Central memory CD4-positive, alpha-beta T cell (primary cell): ENCODE results near the gene MPV17.
"Not testable (repeated sequence)": the region's sequence is repeated elsewhere in the genome, so short reads cannot be mapped to it uniquely, and the experiment has no call there.

Experiments used
- DNase-seq: peaks from one replicate; pipeline ENCODE4 v3.0.0; 2022
- total RNA-seq, 3 experiments: gene quantifications; one replicate each; lab custom pipeline; 2026; lab: John Stamatoyannopoulos, UW

Gene MPV17, protein sequence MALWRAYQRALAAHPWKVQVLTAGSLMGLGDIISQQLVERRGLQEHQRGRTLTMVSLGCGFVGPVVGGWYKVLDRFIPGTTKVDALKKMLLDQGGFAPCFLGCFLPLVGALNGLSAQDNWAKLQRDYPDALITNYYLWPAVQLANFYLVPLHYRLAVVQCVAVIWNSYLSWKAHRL
- 26.2 to 42.2 (median 39.5) reads per million in 3 experiments for total RNA-seq

DNA sequence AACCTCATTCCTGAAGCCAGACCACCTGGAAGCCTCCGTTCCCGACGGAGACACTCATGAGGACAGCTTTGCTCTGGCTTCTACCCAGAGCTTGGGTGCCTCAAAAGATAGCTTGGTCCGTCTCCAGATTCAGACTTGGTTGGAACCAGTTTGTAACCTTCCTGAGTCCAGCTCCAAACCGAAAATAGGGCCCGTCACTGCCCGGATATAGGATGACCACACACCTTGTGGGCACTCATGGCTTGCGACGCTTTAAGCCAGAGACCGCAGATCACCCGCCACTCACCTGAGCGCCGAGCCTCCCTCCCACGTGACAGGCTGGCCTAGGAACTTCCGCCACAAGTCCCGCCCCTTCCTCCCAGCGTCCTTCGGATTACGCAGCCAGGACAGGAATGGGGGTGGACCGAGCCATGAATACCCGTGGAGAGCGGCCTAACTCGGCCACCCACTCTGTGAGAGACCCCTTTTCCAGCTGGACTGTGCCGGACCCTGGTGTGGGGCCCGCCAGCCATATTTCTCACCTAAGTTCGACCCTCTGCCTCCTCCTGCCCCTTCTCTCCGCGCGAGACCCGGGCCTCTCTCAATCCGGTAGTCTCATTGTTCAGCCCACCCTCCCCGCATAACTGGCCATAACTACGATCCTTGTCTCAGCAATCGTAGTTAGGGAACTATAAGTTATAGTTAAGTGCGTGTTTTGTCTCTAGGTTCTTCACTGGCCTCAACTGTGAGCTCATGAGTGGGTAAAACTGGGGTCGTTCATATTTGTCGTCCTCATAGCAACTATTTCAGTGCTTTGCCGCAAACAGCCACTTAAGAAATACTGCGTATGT, at the start of gene MPV17:
Gene MPV17, minus strand, starts transcription at position 332 of the 830 bp plus-strand sequence. CDS start 580 bp downstream, outside the sequence.
- peak; percentile 81 for DNase-seq

DNA sequence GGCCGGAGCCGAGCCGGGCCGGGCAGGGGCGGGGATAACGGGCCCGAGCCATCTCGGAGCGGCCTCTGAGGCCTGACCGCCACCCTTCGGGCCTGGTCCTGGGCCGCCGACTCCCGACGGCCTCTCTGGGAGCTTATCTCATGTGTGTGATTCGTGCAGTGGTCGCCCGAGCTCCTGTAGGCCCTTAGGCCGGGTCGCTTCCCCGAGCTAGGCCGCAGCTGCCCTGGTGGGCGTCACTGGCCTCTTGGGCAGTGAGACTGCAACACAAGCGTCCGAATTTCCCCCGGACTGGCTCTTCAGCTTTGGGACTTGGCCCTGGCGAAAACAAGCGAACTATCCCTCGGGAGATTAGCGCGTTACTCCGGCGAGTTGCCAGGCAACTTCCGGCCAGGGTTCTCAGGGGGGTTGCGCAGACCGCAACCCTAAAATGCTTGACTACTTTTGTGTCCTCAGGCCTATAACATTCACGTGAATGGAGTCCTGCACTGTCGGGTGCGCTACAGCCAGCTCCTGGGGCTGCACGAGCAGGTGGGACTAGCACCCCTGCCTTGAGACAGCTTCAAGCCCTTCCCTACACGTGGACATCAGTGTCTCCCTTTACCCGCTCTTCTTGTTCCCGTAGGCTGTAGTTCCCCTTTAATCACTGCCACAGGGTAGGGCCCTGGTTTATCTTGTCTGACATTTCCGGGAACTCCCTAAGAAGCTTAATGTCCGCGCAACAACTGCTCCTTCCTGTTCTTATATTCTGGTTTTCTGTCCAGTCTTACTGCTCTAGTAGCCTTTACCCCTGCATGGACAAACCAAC, 48.1 kb upstream of the MPV17 start:
- DNase-seq, result peak; percentile 15

DNA sequence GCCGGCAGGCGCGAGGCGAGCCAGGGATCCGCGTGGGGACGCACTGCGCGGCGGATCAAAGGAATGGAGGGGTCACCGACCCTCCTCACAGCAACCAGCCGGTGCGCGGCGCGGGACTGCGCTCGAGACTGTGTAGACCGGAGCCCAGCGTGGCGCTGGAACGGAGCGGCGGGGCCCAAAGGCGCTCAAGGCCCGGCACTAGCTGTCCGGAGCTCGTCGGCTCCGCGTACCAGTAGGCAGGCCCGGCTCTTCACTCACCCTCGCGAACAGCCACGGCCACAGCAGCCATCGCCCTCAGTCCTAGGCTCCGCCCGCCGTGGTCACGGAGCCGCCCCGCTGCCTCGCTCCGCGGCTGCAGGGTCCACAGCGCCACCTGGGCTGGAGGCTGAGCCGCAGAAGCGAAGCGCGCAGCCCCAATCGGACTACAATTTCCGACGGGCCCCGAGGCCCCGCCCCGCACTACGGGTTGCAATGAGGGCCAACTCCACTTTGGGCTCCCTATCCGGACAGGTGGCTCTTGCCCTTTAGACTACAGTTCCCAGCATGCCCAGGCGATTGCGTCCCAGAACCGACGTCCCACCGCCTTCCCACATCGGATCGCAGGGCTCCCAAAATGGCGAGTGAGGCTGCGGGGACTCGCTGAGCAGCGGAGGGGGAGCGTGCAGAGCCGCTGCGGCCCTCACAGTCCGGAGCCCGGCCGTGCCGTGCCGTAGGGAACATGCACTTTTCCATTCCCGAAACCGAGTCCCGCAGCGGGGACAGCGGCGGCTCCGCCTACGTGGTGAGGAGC, 47.3 kb upstream of the MPV17 start, which contains the start of the genes EIF2B4 and SNX17:
Gene EIF2B4, minus strand, starts transcription at position 313 of the 790 bp plus-strand sequence. Its CDS starts 24 bp downstream, at position 289.
Gene SNX17, plus strand, starts transcription at position 591 of the 790 bp plus-strand sequence. Its CDS starts 128 bp downstream, at position 719.
- DNase-seq, result peak; percentile 100

DNA sequence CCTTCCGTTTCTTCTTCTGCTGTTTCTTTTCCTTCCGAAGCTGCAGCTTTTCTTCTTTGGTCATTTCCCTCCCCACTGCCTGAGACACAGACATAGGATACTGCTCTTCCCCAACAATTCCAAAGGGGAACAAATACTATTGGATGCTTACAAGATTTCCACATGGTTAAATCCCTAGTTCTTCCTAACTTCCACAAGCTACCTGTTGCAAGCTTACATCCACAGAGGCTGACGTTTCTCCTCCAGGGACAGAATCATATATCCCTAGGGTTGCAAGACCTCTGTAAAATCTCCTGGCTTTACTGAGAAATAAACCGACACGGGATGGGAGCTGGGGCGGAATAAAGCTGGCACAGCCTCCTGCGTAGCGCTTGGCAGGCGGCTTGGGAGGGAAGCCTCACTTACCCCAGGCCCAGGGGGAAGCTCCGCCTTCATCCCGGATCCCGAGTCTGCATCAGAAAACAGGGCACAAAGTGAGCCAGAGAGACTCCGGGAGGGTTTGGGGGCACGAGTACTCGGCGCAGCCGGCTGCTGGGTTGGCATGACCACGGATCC, 46.7 kb upstream of the MPV17 start:
- no peak for DNase-seq

DNA sequence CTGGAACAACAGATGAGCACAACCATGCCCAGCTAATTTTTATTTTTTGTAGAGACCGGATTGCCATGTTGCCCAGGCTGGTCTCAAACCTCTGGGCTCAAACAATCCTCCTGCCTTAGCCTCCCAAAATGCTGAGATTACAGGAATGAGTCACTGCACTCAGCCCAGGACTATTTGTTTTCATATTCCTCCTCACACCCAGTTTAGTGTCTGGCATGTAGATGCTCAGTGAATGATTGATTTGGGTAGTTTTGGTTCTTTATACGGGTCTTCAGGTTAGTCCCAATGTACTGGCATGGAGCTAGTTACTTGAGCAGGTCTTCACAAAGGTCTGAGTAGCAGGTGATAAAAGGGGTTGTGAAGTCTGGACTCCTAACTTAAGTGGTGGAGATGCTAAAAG, 41.0 kb upstream of the MPV17 start:
- DNase-seq, result no peak

DNA sequence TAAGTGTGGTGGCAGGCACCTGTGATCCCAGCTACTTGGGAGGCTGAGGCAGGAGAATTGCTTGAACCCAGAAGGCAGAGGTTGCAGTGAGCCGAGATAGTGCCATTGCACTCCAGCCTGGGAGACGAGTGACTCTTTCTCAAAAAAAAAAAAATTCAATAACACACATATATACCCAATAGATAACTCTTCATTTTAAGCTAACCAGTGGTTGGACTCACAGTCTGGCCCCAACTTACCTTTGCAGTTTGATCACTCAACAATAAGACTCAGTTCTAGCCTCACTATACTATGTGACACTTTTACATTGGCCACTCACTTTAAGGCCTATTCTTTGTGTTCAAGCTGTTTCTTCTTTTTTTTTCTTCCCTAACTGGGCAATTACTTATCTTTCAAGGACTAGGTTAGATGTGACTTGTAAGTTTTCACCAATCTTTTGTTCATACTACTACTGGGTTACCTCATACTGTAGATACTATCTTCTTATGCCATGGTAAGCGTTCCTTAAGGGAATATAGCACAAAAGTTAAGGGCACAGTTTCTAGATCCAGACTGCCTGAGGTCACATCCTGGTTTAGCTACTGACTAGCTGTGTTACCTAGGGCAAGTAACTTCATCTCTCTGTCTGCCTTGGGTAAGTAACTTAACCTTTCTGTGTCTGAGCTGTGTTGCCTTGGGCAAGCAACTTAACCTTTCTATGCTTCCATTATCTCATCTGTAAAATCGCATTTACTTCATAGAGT, 40.0 kb upstream of the MPV17 start:
- no peak for DNase-seq

DNA sequence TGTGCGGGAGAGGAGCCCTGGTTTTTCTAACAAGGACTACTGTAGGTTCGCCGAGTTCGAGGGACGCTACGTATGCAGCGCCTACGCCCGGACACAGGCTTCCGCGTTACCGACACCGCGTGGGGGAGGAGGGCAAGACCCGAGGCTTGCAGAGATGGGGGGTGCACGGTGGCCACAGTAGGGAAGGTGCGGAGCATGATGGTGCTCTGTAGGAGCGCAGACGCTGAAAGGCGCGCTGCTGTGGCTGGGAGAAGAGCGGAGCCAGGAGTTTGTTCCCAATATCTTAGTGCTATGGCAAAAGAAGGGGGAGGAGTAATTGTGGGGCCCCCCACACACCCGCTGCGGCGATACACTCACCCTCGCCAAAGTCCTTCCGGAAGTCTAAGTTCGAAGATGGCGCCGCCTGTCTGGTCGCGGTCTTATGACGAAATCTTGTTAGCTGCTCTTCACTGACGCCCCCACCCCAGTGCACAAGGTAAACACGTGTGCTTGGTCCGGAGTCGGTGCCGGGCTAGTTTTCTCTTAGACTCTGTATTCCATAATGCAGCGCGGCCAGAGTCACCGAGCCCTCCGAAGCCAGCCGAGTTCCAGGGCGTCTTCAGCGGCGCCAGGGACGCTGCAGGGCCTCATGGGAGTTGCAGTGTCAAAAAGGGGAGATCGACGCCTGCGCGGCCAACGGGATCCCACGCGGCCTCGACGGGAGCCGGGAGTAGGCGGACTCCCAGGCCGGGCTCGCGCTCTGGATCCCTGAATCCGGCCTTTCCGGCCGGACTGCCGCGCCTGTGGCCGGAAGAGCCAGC, 33.7 kb upstream of the MPV17 start, which contains the start of gene GTF3C2:
Gene GTF3C2, minus strand, starts transcription at position 383 of the 800 bp plus-strand sequence. CDS start 13,210 bp downstream, outside the sequence.
- peak; percentile 94 for DNase-seq

DNA sequence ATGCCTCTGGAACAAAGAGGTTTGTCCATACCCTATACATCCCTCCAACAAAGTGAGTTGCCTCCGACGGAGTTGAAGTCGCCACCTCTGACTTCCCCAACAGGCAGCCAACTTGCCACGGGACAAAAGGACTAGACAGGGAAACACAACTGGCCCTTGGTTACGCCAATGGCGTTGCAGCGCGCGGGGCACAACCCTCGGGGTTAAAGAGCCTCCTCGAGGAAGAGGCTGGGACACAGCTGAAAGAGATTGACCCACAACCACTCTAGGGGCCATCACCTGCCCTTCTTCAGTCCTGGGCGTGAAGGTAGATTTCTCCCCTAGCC, 33.1 kb upstream of the MPV17 start:
- DNase-seq, result no peak

DNA sequence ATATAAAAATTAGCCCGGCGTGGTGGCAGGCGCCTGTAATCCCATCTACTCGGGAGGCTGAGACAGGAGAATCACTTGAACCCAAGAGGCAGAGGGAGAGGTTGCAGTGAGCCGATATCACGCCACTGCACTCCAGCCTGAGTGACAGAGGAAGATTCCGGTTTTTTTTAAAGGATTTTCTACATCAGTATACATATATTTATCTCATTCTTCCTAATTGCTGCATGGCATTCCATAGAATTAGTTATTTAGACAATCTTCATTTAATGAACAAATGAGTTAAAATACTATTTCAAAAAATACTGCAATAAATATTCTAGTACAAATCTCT, 31.7 kb upstream of the MPV17 start:
- DNase-seq, result no peak

DNA sequence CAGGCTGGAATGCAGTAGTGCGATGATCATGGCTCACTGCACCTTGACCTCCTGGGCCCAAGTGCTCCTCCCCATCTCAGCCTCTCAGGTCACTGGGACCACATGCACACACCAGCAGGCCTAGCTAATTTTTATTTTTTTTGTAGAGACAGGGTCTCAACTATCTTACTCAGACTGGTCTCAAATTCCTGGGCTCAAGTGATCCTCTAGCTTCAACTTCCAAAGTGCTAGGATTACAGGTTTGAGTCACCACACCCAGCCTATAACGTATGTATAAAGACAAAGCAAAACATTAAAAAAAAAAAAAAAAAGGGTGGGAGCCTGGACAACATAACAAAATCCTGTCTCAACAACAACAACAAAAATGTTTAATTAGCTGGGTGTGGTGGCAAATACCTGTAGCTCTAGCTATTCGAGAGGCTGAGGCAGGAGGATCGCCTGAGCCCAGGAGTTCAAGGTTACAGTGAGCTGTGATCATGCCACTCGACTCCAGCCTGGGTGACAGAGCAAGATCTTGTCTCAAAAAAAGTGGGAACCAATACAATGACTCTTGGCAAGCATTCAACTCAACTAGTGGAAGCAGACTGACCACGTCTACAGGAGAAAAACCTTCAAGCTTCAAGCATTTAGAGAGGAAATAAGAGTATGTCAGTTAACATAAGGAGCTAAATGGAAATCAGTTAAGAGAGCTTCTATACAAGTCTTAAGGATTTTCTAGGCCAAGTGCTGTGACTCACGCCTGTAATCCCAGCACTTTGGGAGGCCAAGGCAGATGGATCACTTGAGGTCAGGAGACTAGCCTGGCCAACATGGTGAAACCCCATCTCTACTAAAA, 31.1 kb upstream of the MPV17 start:
- no peak for DNase-seq

DNA sequence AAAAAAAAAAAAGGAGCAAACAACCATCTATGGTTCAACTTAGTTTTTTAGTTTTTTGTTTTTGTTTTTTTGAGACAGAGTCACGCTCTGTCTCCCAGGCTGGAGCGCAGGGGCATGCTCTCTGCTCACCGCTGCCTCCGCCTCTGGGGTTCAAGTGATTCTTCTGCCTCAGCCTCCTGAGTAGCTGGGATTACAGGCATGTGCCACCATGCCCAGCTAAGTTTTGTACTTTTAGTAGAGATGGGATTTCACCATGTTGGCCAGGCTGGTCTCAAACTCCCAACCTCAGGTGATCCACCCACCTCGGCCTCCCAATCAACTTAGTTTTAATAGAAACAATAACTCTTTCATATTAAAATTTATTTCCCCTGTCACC, 30.5 kb upstream of the MPV17 start:
- DNase-seq, result not testable (repeated sequence)

DNA sequence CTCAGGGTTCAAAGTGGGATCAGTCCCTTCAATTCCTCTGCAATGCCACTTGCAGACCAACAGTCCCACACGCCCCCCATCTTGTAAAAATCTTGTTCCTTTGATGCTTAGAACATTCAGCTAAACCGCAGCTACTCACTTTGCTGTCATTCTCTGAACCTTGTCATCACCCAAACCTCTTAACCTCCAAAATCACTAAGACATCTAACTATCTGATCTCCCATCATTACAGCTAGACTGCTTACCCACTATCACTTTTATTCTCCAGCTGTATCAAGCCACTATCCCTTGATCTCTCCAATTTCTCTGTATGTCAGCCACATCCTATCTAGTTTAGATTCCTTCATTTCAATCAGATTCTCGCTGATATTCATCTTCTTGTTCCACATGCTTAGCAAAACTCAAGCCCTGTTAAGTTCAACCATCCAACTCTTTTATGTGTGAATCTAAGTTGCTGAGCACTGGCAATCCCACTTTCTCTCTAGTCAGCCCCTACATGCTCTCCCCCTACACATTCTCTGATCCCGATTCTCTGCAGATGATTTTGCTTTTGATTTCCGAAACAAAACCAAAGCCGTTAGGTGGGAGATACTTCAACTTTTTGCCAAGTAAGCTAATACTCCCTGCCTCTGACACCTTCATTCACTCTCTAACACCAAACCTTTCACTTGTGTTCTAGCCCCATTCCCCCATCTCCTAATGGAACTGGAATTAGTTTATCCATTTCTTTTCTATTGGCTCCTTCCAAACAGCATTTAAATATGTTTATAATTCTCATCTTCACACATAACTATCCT, 29.1 kb upstream of the MPV17 start:
- peak; percentile 25 for DNase-seq

DNA sequence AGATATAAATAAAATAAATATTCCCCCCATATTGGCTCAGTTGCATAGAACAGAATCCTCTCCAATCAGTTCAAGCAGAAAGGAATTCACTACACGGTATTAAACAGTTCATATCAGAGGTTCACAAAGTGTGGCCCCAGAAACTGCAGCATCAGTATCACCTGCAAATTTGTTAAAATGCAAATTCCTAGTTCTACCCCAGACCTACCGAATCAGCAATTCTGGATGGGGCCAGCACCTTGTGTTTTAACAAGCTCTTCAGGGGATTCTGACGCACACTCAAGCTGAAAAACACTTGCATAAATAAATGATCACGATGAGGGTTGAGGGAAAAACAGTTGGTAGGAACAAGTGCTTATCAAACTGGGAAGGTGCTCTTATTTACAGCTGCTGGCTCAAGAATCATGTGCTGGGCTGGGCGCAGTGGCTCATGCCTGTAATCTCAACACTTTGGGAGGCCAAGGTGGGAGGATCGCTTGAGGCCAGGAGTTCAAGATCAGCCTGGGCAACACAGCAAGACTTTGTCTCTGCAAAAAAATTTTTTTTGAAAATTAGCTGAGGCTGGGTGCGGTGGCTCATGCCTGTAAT, 27.3 kb upstream of the MPV17 start:
- no peak for DNase-seq

DNA sequence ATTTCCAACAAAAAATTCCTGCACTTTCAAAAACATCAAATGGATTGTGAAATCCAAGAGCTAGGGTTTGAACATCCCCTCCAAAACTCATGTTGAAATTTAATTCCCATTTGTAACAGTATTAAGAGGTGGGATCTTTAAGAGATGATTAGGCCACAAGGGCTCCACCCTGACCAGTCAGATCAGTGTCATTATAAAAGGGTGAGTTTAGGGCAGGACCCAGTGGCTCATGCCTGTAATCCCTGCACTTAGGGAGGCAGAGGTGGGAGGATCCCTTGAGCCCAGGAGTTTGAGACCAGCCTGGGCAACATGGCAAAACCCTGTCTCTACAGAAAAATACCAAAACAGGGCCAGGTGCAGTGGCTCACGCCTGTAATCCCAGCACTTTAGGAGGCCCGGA, 24.7 kb upstream of the MPV17 start:
- DNase-seq, result no peak

DNA sequence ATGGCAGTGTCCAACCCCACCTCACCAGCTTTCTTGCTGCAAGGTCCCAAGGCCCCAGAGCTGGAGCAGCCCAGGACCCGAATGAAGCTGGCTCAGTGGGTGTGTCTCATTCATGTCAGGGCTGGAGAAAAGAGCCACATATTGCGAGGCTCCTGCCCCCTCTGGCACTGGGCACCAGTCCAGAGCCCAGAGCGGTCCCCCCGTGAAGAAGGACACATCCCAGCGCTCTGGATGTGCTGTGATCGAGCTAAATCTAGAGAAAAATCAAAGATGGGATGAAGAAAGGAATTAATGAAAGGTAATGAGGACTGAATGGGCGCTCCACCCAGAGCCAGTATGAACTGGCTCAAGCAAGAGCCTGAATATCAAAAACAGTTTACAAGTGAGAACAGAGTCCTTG, 13.3 kb upstream of the MPV17 start:
- DNase-seq, result no peak

DNA sequence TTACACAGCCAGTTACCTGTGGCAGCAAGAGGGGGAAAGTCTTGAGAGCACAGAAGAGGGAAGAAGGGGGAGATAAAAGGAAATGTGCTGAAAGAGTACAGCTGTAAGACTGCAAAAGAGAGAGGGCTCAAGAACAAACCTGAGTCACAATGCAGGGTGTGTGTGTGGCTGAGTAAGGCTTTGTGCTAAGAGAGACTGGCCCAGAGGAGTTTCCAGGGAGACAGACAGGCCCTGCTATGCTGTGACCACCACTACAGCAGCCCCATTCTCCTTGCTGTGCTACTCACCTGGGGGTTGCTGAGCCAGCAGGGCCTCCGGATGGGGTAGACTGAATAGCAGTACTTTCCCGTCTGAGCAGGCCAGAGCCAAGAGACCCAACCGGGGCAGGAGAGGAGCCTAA, 12.4 kb upstream of the MPV17 start:
- no peak for DNase-seq

DNA sequence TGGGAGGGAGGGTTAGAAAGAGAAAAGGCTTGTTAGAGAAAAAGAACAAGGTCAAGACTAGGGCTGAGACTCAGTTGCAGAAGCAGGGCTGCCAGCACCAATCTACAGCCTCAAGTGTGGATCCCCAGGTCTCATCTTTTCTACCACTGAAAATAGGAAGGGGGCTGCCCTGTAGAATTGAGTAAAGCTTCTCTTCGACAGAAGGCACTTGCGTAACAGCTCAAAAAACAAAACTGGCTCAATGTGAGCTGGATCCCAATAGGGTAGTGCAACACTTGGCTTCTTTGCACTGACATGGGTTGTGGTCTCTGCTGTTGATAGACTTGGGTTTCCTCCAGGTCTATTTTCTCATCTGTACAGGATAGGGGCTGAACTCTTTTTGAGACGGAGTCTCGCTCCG, 1.8 kb upstream of the MPV17 start:
- no peak for DNase-seq

DNA sequence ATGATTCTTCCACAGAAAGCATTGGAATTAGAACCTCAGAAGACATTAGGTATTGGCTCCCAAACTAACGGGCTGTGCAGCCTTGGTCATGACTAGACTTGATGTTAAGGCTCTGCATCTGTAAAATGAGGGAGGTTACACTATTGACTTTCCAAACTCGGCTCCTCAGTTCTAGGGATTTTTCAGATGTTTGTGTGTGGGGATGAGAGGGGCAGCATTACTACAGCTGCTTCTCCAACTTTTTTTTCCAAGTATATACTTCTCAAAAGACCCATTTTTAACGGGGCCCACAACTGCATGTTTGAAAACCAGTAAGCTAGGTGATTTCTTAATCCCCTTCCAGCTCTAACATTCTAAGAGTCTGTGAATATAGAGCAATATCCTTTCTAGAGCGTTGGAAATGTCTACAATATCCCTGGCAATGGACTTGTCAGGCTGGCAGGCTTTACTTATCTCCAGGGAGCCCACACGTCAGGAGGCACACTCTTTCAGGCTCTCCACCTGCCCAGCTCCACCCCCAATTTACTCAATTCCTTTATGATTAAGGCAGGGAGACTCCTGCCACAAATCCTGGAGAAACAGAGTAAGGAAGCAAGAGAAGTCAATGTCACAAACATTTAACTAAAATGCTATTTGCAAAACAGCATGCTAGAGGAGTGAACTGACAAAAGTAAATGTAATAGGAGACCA, 844 bp upstream of the MPV17 start:
- DNase-seq, result no peak
